GM12873 (cell line): Measurements from ENCODE around the gene SERPING1.

Source experiments
- CTCF ChIP-seq: IDR thresholded peaks from 2 replicates; pipeline ENCODE4 v1.5.1; 2012; ENCODE audit warnings: low read depth, mild to moderate bottlenecking, moderate library complexity, low read length, control low read depth; ENCODE audit not compliant: insufficient read depth; ENCODE audit errors: missing control alignments

The SERPING1 gene

GRCh38 chr11:57657194-57658022 is 59.9 kb downstream of the SERPING1 start, which contains the start of gene CLP1:
Gene CLP1, plus strand, starts transcription at chr11:57657762. Its CDS starts 1,715 bp downstream, at chr11:57659477.
- TF ChIP-seq CTCF: no peak

GRCh38 chr11:57658023-57658361 is 60.5 kb downstream of the SERPING1 start:
- TF ChIP-seq CTCF: no peak

- TF ChIP-seq CTCF: no peak
These were observed 62.2 kb downstream of the SERPING1 start for GRCh38 chr11:57659669-57660068.

GRCh38 chr11:57662893-57663292 is 65.4 kb downstream of the SERPING1 start:
- TF ChIP-seq CTCF: peak; percentile 30

GRCh38 chr11:57663975-57664374 is 66.5 kb downstream of the SERPING1 start:
- TF ChIP-seq CTCF: no peak
